ENCODE data around the gene SHPK. TPM values are rescaled to one million over a fixed set of nuclear protein-coding genes. Genes with fewer than 3 reads are reported as not detected.

SHPK gene
- total RNA-seq, 2 donors from 2014 or later = 10.5 to 16.1 TPM

GRCh38 chr17:3621146-3621720, 14.8 kb downstream of the SHPK start:
- DNase-seq (ENCODE audit: low spot score) = no peak
- Histone ChIP-seq H3K36me3 (peaks cover 36% of the 10 kb centered on the region), H3K27me3 (replicated peaks; ENCODE audit: insufficient read depth) (no peaks in the 10 kb centered on the region), H3K27ac (no peak overlapping the region), H3K9me3 (no peaks in the 10 kb centered on the region), H3K4me3 (no peak overlapping the region), H3K4me1 (ENCODE audit: control insufficient read depth in 1 of 2, low read depth in 2 of 2) (no peaks in the 10 kb centered on the region)
- no peak for TF ChIP-seq CTCF (IDR thresholded peaks at IDR 0.05)
- ATAC-seq (ENCODE audit: insufficient number of reproducible peaks, low FRiP score, low read depth) = no peak

- DNase-seq (ENCODE audit: low spot score) (no peak), ATAC-seq (ENCODE audit: insufficient number of reproducible peaks, low FRiP score, low read depth) (no peak)
- TF ChIP-seq CTCF (IDR thresholded peaks at IDR 0.05) = no peak
- no peaks in the 10 kb centered on the region for H3K9me3 ChIP-seq
- no peaks in the 10 kb centered on the region for H3K4me1 ChIP-seq (ENCODE audit: control insufficient read depth in 1 of 2, low read depth in 2 of 2)
- no peak overlapping the region for H3K4me3 ChIP-seq
- peaks cover 17% of the 10 kb centered on the region for H3K36me3 ChIP-seq
- H3K27me3 ChIP-seq (replicated peaks; ENCODE audit: insufficient read depth) = no peaks in the 10 kb centered on the region
- H3K27ac ChIP-seq = no peak overlapping the region
Observed at GRCh38 chr17:3615160-3615870, 20.7 kb downstream of the SHPK start.

GRCh38 chr17:3613124-3613523, 22.9 kb downstream of the SHPK start:
- no peak overlapping the region for H3K4me3 ChIP-seq
- ATAC-seq (ENCODE audit: insufficient number of reproducible peaks, low FRiP score, low read depth) (no peak), DNase-seq (ENCODE audit: low spot score) (no peak)
- no peak overlapping the region for H3K27ac ChIP-seq
- no peaks in the 10 kb centered on the region for H3K4me1 ChIP-seq (ENCODE audit: control insufficient read depth in 1 of 2, low read depth in 2 of 2)
- H3K27me3 ChIP-seq (replicated peaks; ENCODE audit: insufficient read depth) = no peaks in the 10 kb centered on the region
- no peak for TF ChIP-seq CTCF (IDR thresholded peaks at IDR 0.05)
- no peaks in the 10 kb centered on the region for H3K9me3 ChIP-seq
- peaks cover 32% of the 10 kb centered on the region for H3K36me3 ChIP-seq

- TF ChIP-seq CTCF (IDR thresholded peaks at IDR 0.05) = no peak
- Histone ChIP-seq H3K4me3 (no peak overlapping the region), H3K4me1 (ENCODE audit: control insufficient read depth in 1 of 2, low read depth in 2 of 2) (no peaks in the 10 kb centered on the region), H3K9me3 (no peaks in the 10 kb centered on the region), H3K27me3 (replicated peaks; ENCODE audit: insufficient read depth) (no peaks in the 10 kb centered on the region), H3K36me3 (peaks cover 32% of the 10 kb centered on the region), H3K27ac (no peak overlapping the region)
- ATAC-seq (ENCODE audit: insufficient number of reproducible peaks, low FRiP score, low read depth) = no peak
- no peak for DNase-seq (ENCODE audit: low spot score)
Observed at GRCh38 chr17:3610523-3610922, 25.5 kb downstream of the SHPK start.

- Histone ChIP-seq H3K9me3 (no peaks in the 10 kb centered on the region), H3K36me3 (peaks cover 32% of the 10 kb centered on the region), H3K27me3 (replicated peaks; ENCODE audit: insufficient read depth) (no peaks in the 10 kb centered on the region), H3K4me1 (ENCODE audit: control insufficient read depth in 1 of 2, low read depth in 2 of 2) (no peaks in the 10 kb centered on the region), H3K27ac (no peak overlapping the region), H3K4me3 (no peak overlapping the region)
- no peak for TF ChIP-seq CTCF (IDR thresholded peaks at IDR 0.05)
- DNase-seq (ENCODE audit: low spot score) = no peak
- ATAC-seq (ENCODE audit: insufficient number of reproducible peaks, low FRiP score, low read depth) = no peak
Observed at GRCh38 chr17:3609689-3610088, 26.4 kb downstream of the SHPK start.
